HL-60 (cell line): ENCODE data around the gene DAAM2.

ENCODE experiments used
- DNase-seq, 2 experiments: peaks; one replicate each; pipeline ENCODE4 v3.0.0-alpha.2; 2010 to 2020; ENCODE audit warnings: low read depth in 1 of 2, low spot score in 1 of 2
- H3K27ac ChIP-seq: fragments of 250-450 bp; sonication (Bioruptor Pico); replicated peaks from 2 replicates; pipeline ENCODE4 v1.5.1; 2020; ENCODE audit warnings: mild to moderate bottlenecking, moderate library complexity
- H3K27me3 ChIP-seq: fragments of 250-450 bp; sonication (Bioruptor Pico); 2 replicates; pipeline ENCODE4 v1.5.1; 2021; ENCODE audit warnings: mild to moderate bottlenecking, moderate library complexity; ENCODE audit not compliant: insufficient read depth, poor library complexity, severe bottlenecking
- H3K4me3 ChIP-seq: replicated peaks from 2 replicates; pipeline ENCODE4 v1.5.1; 2011; ENCODE audit warnings: mild to moderate bottlenecking, control low read depth, low read length; ENCODE audit not compliant: insufficient read depth
- GABPA ChIP-seq: IDR thresholded peaks from 2 replicates; pipeline ENCODE4 v1.6.1; 2012; ENCODE audit warnings: low read depth
- POLR2AphosphoS5 ChIP-seq: IDR thresholded peaks from 2 replicates; pipeline ENCODE4 v1.6.1; 2012; ENCODE audit warnings: low read depth
- SPI1 ChIP-seq: IDR thresholded peaks from 2 replicates; pipeline ENCODE4 v1.6.1; 2012; ENCODE audit warnings: low read depth, mild to moderate bottlenecking, borderline replicate concordance
- TF ChIP-seq, protein P1 (sequence below): IDR thresholded peaks from one replicate; pipeline ENCODE4 v1.5.1; 2011; ENCODE audit warnings: low read length, control low read depth, inconsistent platforms; ENCODE audit not compliant: insufficient read depth
- TF ChIP-seq, protein P2 (sequence below): IDR thresholded peaks from 2 replicates; pipeline ENCODE4 v1.6.1; 2012; ENCODE audit warnings: low read depth; ENCODE audit not compliant: insufficient replicate concordance

DAAM2 gene

DNA sequence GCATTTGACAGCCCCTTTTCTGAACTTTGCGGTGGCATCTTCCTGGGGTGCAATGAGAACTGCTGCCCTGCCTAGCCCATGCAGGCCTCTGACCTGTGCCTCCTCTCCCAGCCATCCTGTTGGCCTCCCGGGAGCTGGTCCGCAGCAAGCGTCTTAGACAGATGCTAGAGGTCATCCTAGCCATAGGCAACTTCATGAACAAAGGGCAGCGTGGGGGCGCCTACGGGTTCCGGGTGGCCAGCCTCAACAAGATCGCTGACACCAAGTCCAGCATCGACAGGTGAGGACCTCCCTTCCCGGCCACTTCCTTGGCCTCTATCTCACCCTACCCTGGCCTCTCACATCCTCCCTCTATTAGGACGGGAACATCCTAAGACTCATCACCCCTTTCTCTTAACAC is 104.5 kb downstream of the DAAM2 start:
- TF ChIP-seq, protein P1, sequence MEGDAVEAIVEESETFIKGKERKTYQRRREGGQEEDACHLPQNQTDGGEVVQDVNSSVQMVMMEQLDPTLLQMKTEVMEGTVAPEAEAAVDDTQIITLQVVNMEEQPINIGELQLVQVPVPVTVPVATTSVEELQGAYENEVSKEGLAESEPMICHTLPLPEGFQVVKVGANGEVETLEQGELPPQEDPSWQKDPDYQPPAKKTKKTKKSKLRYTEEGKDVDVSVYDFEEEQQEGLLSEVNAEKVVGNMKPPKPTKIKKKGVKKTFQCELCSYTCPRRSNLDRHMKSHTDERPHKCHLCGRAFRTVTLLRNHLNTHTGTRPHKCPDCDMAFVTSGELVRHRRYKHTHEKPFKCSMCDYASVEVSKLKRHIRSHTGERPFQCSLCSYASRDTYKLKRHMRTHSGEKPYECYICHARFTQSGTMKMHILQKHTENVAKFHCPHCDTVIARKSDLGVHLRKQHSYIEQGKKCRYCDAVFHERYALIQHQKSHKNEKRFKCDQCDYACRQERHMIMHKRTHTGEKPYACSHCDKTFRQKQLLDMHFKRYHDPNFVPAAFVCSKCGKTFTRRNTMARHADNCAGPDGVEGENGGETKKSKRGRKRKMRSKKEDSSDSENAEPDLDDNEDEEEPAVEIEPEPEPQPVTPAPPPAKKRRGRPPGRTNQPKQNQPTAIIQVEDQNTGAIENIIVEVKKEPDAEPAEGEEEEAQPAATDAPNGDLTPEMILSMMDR, result no peak
- TF ChIP-seq POLR2AphosphoS5 (no peak), SPI1 (no peak), GABPA (no peak)
- TF ChIP-seq, protein P2, sequence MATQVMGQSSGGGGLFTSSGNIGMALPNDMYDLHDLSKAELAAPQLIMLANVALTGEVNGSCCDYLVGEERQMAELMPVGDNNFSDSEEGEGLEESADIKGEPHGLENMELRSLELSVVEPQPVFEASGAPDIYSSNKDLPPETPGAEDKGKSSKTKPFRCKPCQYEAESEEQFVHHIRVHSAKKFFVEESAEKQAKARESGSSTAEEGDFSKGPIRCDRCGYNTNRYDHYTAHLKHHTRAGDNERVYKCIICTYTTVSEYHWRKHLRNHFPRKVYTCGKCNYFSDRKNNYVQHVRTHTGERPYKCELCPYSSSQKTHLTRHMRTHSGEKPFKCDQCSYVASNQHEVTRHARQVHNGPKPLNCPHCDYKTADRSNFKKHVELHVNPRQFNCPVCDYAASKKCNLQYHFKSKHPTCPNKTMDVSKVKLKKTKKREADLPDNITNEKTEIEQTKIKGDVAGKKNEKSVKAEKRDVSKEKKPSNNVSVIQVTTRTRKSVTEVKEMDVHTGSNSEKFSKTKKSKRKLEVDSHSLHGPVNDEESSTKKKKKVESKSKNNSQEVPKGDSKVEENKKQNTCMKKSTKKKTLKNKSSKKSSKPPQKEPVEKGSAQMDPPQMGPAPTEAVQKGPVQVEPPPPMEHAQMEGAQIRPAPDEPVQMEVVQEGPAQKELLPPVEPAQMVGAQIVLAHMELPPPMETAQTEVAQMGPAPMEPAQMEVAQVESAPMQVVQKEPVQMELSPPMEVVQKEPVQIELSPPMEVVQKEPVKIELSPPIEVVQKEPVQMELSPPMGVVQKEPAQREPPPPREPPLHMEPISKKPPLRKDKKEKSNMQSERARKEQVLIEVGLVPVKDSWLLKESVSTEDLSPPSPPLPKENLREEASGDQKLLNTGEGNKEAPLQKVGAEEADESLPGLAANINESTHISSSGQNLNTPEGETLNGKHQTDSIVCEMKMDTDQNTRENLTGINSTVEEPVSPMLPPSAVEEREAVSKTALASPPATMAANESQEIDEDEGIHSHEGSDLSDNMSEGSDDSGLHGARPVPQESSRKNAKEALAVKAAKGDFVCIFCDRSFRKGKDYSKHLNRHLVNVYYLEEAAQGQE, result no peak
- Histone ChIP-seq H3K27me3 (no peaks in the 10 kb centered on the region), H3K27ac (no peak overlapping the region), H3K4me3 (no peak overlapping the region)
- DNase-seq, result no peak

DNA sequence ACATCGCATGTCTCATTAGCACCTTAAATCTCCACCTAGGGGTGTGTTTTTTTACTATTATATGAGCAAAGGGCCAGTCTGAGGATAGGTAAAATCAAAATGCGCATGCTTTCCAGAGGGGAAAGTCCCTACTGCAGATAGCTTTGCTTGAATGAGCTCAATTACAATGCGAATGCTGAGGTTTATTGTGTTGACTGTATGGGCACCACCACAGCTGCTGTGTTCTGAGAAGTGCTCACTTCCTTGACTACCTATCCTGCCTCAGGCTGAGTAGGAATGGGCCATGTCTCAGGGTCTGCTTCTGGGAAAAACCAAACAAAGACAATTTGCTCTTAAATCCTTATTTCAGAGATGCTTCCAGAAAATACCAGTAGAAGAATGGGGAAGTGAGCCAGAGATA is 105.5 kb downstream of the DAAM2 start:
- no peaks in the 10 kb centered on the region for H3K27me3 ChIP-seq
- H3K4me3 ChIP-seq, result no peak overlapping the region
- TF ChIP-seq, protein P2, result no peak
- no peak for TF ChIP-seq POLR2AphosphoS5
- TF ChIP-seq SPI1, result 0 out of 2 replicates have a peak, but pooled peaks have one; percentile 7
- TF ChIP-seq, protein P1, result no peak
- TF ChIP-seq GABPA, result no peak
- no peak for DNase-seq
- H3K27ac ChIP-seq, result no peak overlapping the region

DNA sequence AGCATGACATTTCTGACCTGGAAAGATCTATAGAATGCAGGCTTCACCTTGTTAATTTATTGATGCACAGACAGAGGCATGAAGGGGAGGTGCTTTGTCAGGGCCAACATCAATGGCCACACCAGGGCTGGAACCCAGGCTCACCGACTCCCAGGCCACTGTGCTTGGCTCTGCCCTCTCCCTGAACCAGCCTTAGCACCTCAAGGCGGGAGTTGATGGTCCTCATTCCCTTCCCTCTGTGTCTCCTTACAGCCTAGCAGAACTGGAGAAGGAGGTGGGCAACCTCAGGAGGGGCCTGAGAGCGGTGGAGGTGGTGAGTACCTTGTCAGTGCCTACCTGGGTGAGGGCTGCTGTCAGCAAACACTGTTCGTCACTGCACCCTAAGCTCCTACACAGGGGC is 106.4 kb downstream of the DAAM2 start:
- no peak overlapping the region for H3K27ac ChIP-seq
- TF ChIP-seq POLR2AphosphoS5, result no peak
- TF ChIP-seq SPI1, result no peak
- no peak overlapping the region for H3K4me3 ChIP-seq
- H3K27me3 ChIP-seq, result no peaks in the 10 kb centered on the region
- no peak for DNase-seq

DNA sequence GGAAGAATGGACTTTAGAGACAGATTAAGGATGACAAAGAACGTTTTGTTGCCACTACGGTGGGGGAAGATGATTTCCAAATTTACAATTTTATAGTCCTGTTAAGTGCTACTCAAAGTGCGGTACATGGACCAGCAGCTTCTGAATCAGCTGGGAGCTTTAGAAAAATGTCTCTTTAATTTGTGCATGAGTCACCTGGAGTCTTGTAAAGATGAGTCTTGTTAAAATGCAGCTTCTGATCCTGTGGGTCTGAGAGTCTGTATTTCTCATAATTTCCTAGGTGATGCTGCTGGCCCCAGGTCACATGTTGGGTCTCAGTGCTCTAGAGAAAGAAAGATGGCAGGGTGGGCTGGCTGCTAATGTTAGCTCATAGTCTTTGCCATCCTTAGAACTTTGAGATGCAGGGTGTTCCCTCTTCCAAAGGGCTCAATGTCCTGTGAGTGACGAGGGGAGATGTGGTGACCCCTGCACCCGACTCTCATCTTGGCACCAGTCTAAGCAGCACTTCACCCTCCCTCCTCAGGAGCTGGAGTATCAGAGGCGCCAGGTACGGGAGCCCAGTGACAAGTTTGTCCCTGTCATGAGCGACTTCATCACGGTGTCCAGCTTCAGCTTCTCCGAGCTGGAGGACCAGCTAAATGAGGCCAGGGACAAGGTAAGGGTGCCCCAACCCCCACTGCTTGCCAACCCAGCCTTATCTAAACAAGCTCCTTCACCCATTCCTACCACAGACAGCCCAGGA is 107.5 kb downstream of the DAAM2 start:
- Histone ChIP-seq H3K27ac (no peak overlapping the region), H3K4me3 (no peak overlapping the region), H3K27me3 (no peaks in the 10 kb centered on the region)
- DNase-seq, result no peak
- TF ChIP-seq SPI1 (no peak), GABPA (no peak), POLR2AphosphoS5 (no peak)
- TF ChIP-seq, protein P1, result no peak
- TF ChIP-seq, protein P2, result no peak
